H1 (cell line): ENCODE data around the gene TDRD3. TPM values are rescaled to one million over a fixed set of nuclear protein-coding genes. Genes with fewer than 3 reads are reported as not detected.
A peak's percentile ranks its signal among the peaks of the same experiment; 100 is the strongest.

Experiments
- CTCF ChIA-PET: fragments of 300-600 bp; sonication (Branson Sonifier 250); formaldehyde crosslinking; loops from one replicate; lab custom pipeline; 2021; ENCODE audit not compliant: partially characterized antibody; lab: Charles Lee
- POLR2A ChIA-PET: fragments of 300-600 bp; sonication (Branson Sonifier 250); formaldehyde crosslinking; loops from one replicate; lab custom pipeline; 2021; ENCODE audit warnings: inconsistent platforms; ENCODE audit not compliant: partially characterized antibody; lab: Charles Lee
- DNase-seq, 2 experiments: peaks; one replicate each; pipeline versions ENCODE4 v3.0.0 to v3.0.0-alpha.2; 2010 to 2022; ENCODE audit warnings: low spot score in 2 of 2, low read depth in 1 of 2, mixed read lengths in 1 of 2
- FAIRE-seq: peaks from 2 replicates; lab custom pipeline; 2011; peaks lifted over from hg19 to GRCh38; lab: Jason Lieb, UNC
- H2AFZ ChIP-seq: 2 replicates; pipeline ENCODE4 v1.8.1; 2012; ENCODE audit warnings: low read length, inconsistent platforms
- H2AK5ac ChIP-seq: 2 replicates; pipeline ENCODE4 v1.6.1; 2013; ENCODE audit warnings: low read depth, low read length
- H2BK120ac ChIP-seq: replicated peaks from 2 replicates; pipeline ENCODE3; 2013; ENCODE audit warnings: low read depth, low read length, inconsistent platforms
- H2BK12ac ChIP-seq: 2 replicates; pipeline ENCODE4 v1.6.1; 2013; ENCODE audit warnings: low read depth, low read length
- H2BK15ac ChIP-seq: 2 replicates; pipeline ENCODE4 v1.6.1; 2013; ENCODE audit warnings: low read length
- H2BK20ac ChIP-seq: 2 replicates; pipeline ENCODE4 v1.6.1; 2013; ENCODE audit warnings: low read length
- H2BK5ac ChIP-seq: 2 replicates; pipeline ENCODE4 v1.6.1; 2013; ENCODE audit warnings: low read depth, low read length
- H3K14ac ChIP-seq: 2 replicates; pipeline ENCODE4 v1.6.1; 2013; ENCODE audit warnings: inconsistent platforms; ENCODE audit not compliant: insufficient read length
- H3K18ac ChIP-seq: 2 replicates; pipeline ENCODE4 v1.6.1; 2013; ENCODE audit warnings: low read length; ENCODE audit errors: extremely low read depth
- H3K23ac ChIP-seq: 2 replicates; pipeline ENCODE4 v1.6.1; 2013; ENCODE audit warnings: inconsistent platforms; ENCODE audit not compliant: insufficient read length
- H3K23me2 ChIP-seq: 2 replicates; pipeline ENCODE4 v1.6.1; 2013; ENCODE audit warnings: low read depth, low read length
- H3K27ac ChIP-seq: 2 replicates; pipeline ENCODE4 v1.6.1; 2011; ENCODE audit warnings: low read depth, low read length, inconsistent platforms
- H3K27me3 ChIP-seq, 4 experiments: replicated peaks in 1 of 4; 1 replicate in 1 of 4; 2 replicates in 3 of 4; pipeline versions ENCODE4 v1.6.1 to v1.8.1; 2011 to 2013; ENCODE audit warnings: low read length in 3 of 4, mild to moderate bottlenecking in 3 of 4, inconsistent platforms in 2 of 4, mixed read lengths in 2 of 4, moderate library complexity in 1 of 4; ENCODE audit not compliant: control insufficient read depth in 3 of 4, insufficient read depth in 3 of 4; ENCODE audit errors: extremely low read depth in 1 of 4
- H3K36me3 ChIP-seq, 4 experiments: 2 replicates each; pipeline versions ENCODE4 v1.6.1 to v1.8.1; 2011 to 2013; ENCODE audit warnings: mild to moderate bottlenecking in 4 of 4, low read length in 3 of 4, moderate library complexity in 2 of 4, control low read depth in 1 of 4, inconsistent platforms in 1 of 4; ENCODE audit not compliant: insufficient read depth in 4 of 4, control insufficient read depth in 2 of 4
- H3K4ac ChIP-seq: replicated peaks from 2 replicates; pipeline ENCODE3; 2013; ENCODE audit warnings: low read length, low read depth, mixed read lengths, inconsistent platforms; ENCODE audit not compliant: insufficient read length
- H3K4me1 ChIP-seq, 4 experiments: replicated peaks in 1 of 4; 1 replicate in 1 of 4; 2 replicates in 3 of 4; pipeline versions ENCODE4 v1.6.1 to v1.8.1; 2011 to 2013; ENCODE audit warnings: low read length in 3 of 4, inconsistent platforms in 2 of 4, mixed read lengths in 1 of 4; ENCODE audit not compliant: insufficient read depth in 4 of 4, control insufficient read depth in 3 of 4
- H3K4me2 ChIP-seq, 2 experiments: 2 replicates each; pipeline versions ENCODE4 v1.6.1 to v1.8.1; 2011 to 2013; ENCODE audit warnings: low read depth in 2 of 2, low read length in 2 of 2, control low read depth in 1 of 2, inconsistent platforms in 1 of 2, mild to moderate bottlenecking in 1 of 2; ENCODE audit not compliant: insufficient read depth in 1 of 2
- H3K4me3 ChIP-seq, 4 experiments: fragments of 200-600, 300-600 bp in 1 of 4; sonication (generic), shearing (Covaris generic), sonication (Bioruptor Twin) in 1 of 4; 2 replicates each; pipeline versions ENCODE4 v1.5.1 to v1.8.1; 2011 to 2016; ENCODE audit warnings: low read length in 4 of 4, low read depth in 3 of 4, control low read depth in 2 of 4, inconsistent platforms in 2 of 4, mild to moderate bottlenecking in 2 of 4, mixed read lengths in 1 of 4, moderate library complexity in 1 of 4; ENCODE audit not compliant: insufficient read depth in 2 of 4; ENCODE audit errors: extremely low read depth in 1 of 4
- H3K56ac ChIP-seq: replicated peaks from 2 replicates; pipeline ENCODE3; 2013; ENCODE audit warnings: low read depth, mild to moderate bottlenecking, mixed read lengths, low read length, inconsistent platforms; ENCODE audit not compliant: insufficient read length
- H3K79me1 ChIP-seq: 2 replicates; pipeline ENCODE4 v1.6.1; 2013; ENCODE audit warnings: low read depth, low read length, control low read depth
- H3K79me2 ChIP-seq, 2 experiments: 2 replicates each; pipeline versions ENCODE4 v1.6.1 to v1.8.1; 2012 to 2013; ENCODE audit warnings: low read length in 2 of 2, mild to moderate bottlenecking in 2 of 2, inconsistent platforms in 1 of 2; ENCODE audit not compliant: insufficient read depth in 2 of 2, control insufficient read depth in 1 of 2
- H3K9ac ChIP-seq, 4 experiments: replicated peaks in 1 of 4; 1 replicate in 1 of 4; 2 replicates in 3 of 4; pipeline versions ENCODE4 v1.6.1 to v1.8.1; 2011 to 2013; ENCODE audit warnings: low read depth in 3 of 4, low read length in 3 of 4, control low read depth in 2 of 4, mild to moderate bottlenecking in 2 of 4, moderate library complexity in 2 of 4, inconsistent platforms in 1 of 4; ENCODE audit errors: extremely low read depth in 1 of 4
- H3K9me3 ChIP-seq, 2 experiments: 2 replicates each; pipeline versions ENCODE4 v1.6.1 to v1.8.1; 2012 to 2013; ENCODE audit warnings: mild to moderate bottlenecking in 2 of 2, moderate library complexity in 2 of 2, control low read depth in 1 of 2, inconsistent platforms in 1 of 2, low read depth in 1 of 2, low read length in 1 of 2, mixed read lengths in 1 of 2; ENCODE audit not compliant: insufficient read depth in 2 of 2
- H4K20me1 ChIP-seq, 2 experiments: replicated peaks in 1 of 2; 2 replicates each; pipeline versions ENCODE3 to v1.8.1; 2011 to 2013; ENCODE audit warnings: inconsistent platforms in 2 of 2, low read length in 2 of 2, mild to moderate bottlenecking in 1 of 2; ENCODE audit not compliant: insufficient read depth in 2 of 2, control insufficient read depth in 1 of 2
- H4K5ac ChIP-seq: 2 replicates; pipeline ENCODE4 v1.6.1; 2013; ENCODE audit warnings: low read length, low read depth, mixed read lengths, inconsistent platforms; ENCODE audit not compliant: insufficient read length
- H4K8ac ChIP-seq: 2 replicates; pipeline ENCODE4 v1.8.0; 2013; ENCODE audit warnings: mild to moderate bottlenecking, moderate library complexity, low read length, inconsistent platforms; ENCODE audit not compliant: insufficient read depth; ENCODE audit errors: extremely low read depth
- H4K91ac ChIP-seq: replicated peaks from 2 replicates; pipeline ENCODE3; 2013; ENCODE audit warnings: low read length, mixed read lengths, inconsistent platforms; ENCODE audit not compliant: insufficient read length
- CEBPB ChIP-seq: IDR thresholded peaks from 2 replicates; pipeline ENCODE4 v1.6.1; 2012; ENCODE audit warnings: low read depth, low read length
- POLR2AphosphoS5 ChIP-seq: IDR thresholded peaks from 2 replicates; pipeline ENCODE4 v1.6.1; 2011; ENCODE audit warnings: low read depth, low read length
- WGBS, 2 experiments: shearing (Covaris generic) in 1 of 2; methylation state at CpG; one replicate each; pipeline versions ENCODE4 v1.1.6 to v1.1.7; 2013 to 2015; ENCODE audit warnings: low lambda C conversion rate in 2 of 2, mixed read lengths in 2 of 2, inconsistent platforms in 1 of 2, low coverage in 1 of 2, missing lambda C conversion rate in 1 of 2; ENCODE audit not compliant: insufficient replicate concordance in 2 of 2, insufficient coverage in 1 of 2, insufficient read length in 1 of 2; ENCODE audit errors: extremely low coverage in 1 of 2, missing lambda C conversion rate in 1 of 2; 5-methylcytosine and 5-hydroxymethylcytosine counted together
- polyA plus RNA-seq, 7 experiments: library from polyadenylated mRNA; depleted of rRNA in 3 of 7; stranded (reverse) in 5 of 7; unstranded in 2 of 7; fragments of >200 nt in 5 of 7; fragments of 200-250 nt in 2 of 7; gene quantifications; 1 replicate in 5 of 7; 2 replicates in 1 of 7; 4 replicates in 1 of 7; pipeline versions ENCODE4 v1.2.1 to v1.2.3, GENCODE V29; 2011 to 2013; ENCODE audit warnings: missing spikeins in 2 of 7, mixed read lengths in 2 of 7
- total RNA-seq: library from RNA; stranded (reverse); fragmentation: NEBNext Ultra II Directional; extraction: Animal tissue kit (Norgen Biotek cat#: 25700); gene quantifications from 2 replicates; pipeline ENCODE4 v1.2.1, GENCODE V29; 2021

TDRD3 gene
- total and polyA plus RNA-seq, 2 of the 8 experiments (the other 6 are each of a cell fraction or from before 2014, with no cell fraction given) = 2.5 to 14.7 TPM

GRCh38 chr13:60511637-60512036 is 114.6 kb downstream of the TDRD3 start:
- Histone ChIP-seq H4K20me1 (no peaks in the 10 kb centered on the region), H4K91ac (no peak overlapping the region), H2BK5ac (no peak overlapping the region), H3K14ac (no peak overlapping the region), H2BK15ac (no peak overlapping the region), H2BK20ac (no peak overlapping the region), H3K79me2 (no peaks in the 10 kb centered on the region), H2BK120ac (no peak overlapping the region), H3K9me3 (peaks cover 9 to 13% of the 10 kb centered on the region in 2 experiments), H4K5ac (no peak overlapping the region), H3K27ac (no peak overlapping the region), H3K79me1 (no peaks in the 10 kb centered on the region), H2BK12ac (no peak overlapping the region), H3K18ac (no peak overlapping the region), H2AFZ (no peak overlapping the region), H3K9ac (no peak overlapping the region), H3K27me3 (no peaks in the 10 kb centered on the region), H3K36me3 (peaks cover 0 to 17% (median 2%) of the 10 kb centered on the region in 4 experiments; a peak in 4 of 8 replicates), H3K23ac (no peak overlapping the region), H4K8ac (no peak overlapping the region), H3K23me2 (no peaks in the 10 kb centered on the region), H3K4me1 (peaks cover 0 to 2% (median 0%) of the 10 kb centered on the region in 4 experiments; a peak in 1 of 7 replicates), H3K4ac (no peak overlapping the region), H2AK5ac (no peak overlapping the region), H3K56ac (no peak overlapping the region), H3K4me3 (no peak overlapping the region), H3K4me2 (no peak overlapping the region; a peak in 1 of 4 replicates)
- POLR2A ChIA-PET = no interaction called here
- TF ChIP-seq POLR2AphosphoS5 (no peak), CEBPB (0 out of 2 replicates have a peak, but pooled peaks have one; percentile 31)
- CTCF ChIA-PET = interaction anchor here (0.5 to 1.3 kb wide), 2 partner anchors 234 to 746 kb away, joined by 3 to 5 read pairs; no protein-coding TSS in a partner anchor
- 78% methylated on average over 2 of the region's 2 CpGs; no CpG with 5 or more reads in 1 of the 2 experiments for whole genome bisulfite sequencing, 2 experiments
- no peak for DNase-seq
- FAIRE-seq = no peak
